H1 (cell line): ENCODE data around the gene ENKD1. TPM values are rescaled to one million over a fixed set of nuclear protein-coding genes. Genes with fewer than 3 reads are reported as not detected.

ENCODE experiments used
- polyA plus RNA-seq, 7 experiments: library from polyadenylated mRNA; depleted of rRNA in 3 of 7; stranded (reverse) in 5 of 7; unstranded in 2 of 7; fragments of >200 nt in 5 of 7; fragments of 200-250 nt in 2 of 7; gene quantifications; 1 replicate in 5 of 7; 2 replicates in 1 of 7; 4 replicates in 1 of 7; pipeline versions ENCODE4 v1.2.1 to v1.2.3, GENCODE V29; 2011 to 2013; ENCODE audit warnings: missing spikeins in 2 of 7, mixed read lengths in 2 of 7
- total RNA-seq: library from RNA; stranded (reverse); fragmentation: NEBNext Ultra II Directional; extraction: Animal tissue kit (Norgen Biotek cat#: 25700); gene quantifications from 2 replicates; pipeline ENCODE4 v1.2.1, GENCODE V29; 2021

ENKD1 gene
- total and polyA plus RNA-seq, 2 of the 8 experiments (the other 6 are each of a cell fraction or from before 2014, with no cell fraction given), result 12.9 to 16.1 TPM

Other genes starting within 250 kb of the ENKD1 start
- 25.9 and 28.7 TPM in 2 replicates for gene HSD11B2, start 235.6 kb downstream of the ENKD1 start, total RNA-seq
- 32.9 and 41.9 TPM in 2 replicates for gene HSD11B2, start 235.6 kb downstream of the ENKD1 start, polyA plus RNA-seq (2011; rRNA removed)
- gene ATP6V0D1, start 185.6 kb downstream of the ENKD1 start, total RNA-seq, result 47.3 and 54.1 TPM in 2 replicates
- 129 and 134 TPM in 2 replicates for gene ATP6V0D1, start 185.6 kb downstream of the ENKD1 start, polyA plus RNA-seq (2011; rRNA removed)
- gene AGRP, start 183.2 kb downstream of the ENKD1 start, total RNA-seq, result not detected in 2 replicates
- gene AGRP, start 183.2 kb downstream of the ENKD1 start, polyA plus RNA-seq (2011; rRNA removed), result not detected in 2 replicates
- 8.0 and 10.1 TPM in 2 replicates for gene RIPOR1, start 137.9 kb downstream of the ENKD1 start, total RNA-seq
- 2.7 and 4.4 TPM in 2 replicates for gene RIPOR1, start 137.9 kb downstream of the ENKD1 start, polyA plus RNA-seq (2011; rRNA removed)
- 66.0 and 67.5 TPM in 2 replicates for gene CTCF, start 104.2 kb downstream of the ENKD1 start, total RNA-seq
- gene CTCF, start 104.2 kb downstream of the ENKD1 start, polyA plus RNA-seq (2011; rRNA removed), result 24.2 and 32.4 TPM in 2 replicates
- 34.5 and 36.7 TPM in 2 replicates for gene CARMIL2, start 21.6 kb downstream of the ENKD1 start, total RNA-seq
- 15.7 and 29.8 TPM in 2 replicates for gene CARMIL2, start 21.6 kb downstream of the ENKD1 start, polyA plus RNA-seq (2011; rRNA removed)
- 34.8 and 35.8 TPM in 2 replicates for gene ACD, start 6.5 kb downstream of the ENKD1 start, total RNA-seq
- 58.0 and 81.7 TPM in 2 replicates for gene ACD, start 6.5 kb downstream of the ENKD1 start, polyA plus RNA-seq (2011; rRNA removed)
- 14.4 and 15.1 TPM in 2 replicates for gene PARD6A, start 5.8 kb downstream of the ENKD1 start, total RNA-seq
- 21.8 and 28.6 TPM in 2 replicates for gene PARD6A, start 5.8 kb downstream of the ENKD1 start, polyA plus RNA-seq (2011; rRNA removed)
- 2.0 and 2.3 TPM in 2 replicates for gene C16orf86, start 64 bp upstream of the ENKD1 start, total RNA-seq
- 1.4 and 2.4 TPM in 2 replicates for gene C16orf86, start 64 bp upstream of the ENKD1 start, polyA plus RNA-seq (2011; rRNA removed)
- gene GFOD2, start 52.6 kb upstream of the ENKD1 start, total RNA-seq, result 33.2 and 35.4 TPM in 2 replicates
- gene GFOD2, start 52.6 kb upstream of the ENKD1 start, polyA plus RNA-seq (2011; rRNA removed), result 21.4 and 24.5 TPM in 2 replicates
- gene RANBP10, start 139.8 kb upstream of the ENKD1 start, total RNA-seq, result 13.8 and 16.8 TPM in 2 replicates
- gene RANBP10, start 139.8 kb upstream of the ENKD1 start, polyA plus RNA-seq (2011; rRNA removed), result 14.2 and 16.3 TPM in 2 replicates
- gene TSNAXIP1, start 140.1 kb upstream of the ENKD1 start, total RNA-seq, result 0.37 and 1.3 TPM in 2 replicates
- 0.39 and 0.94 TPM in 2 replicates for gene TSNAXIP1, start 140.1 kb upstream of the ENKD1 start, polyA plus RNA-seq (2011; rRNA removed)
- 54.8 and 56.4 TPM in 2 replicates for gene THAP11, start 175.6 kb upstream of the ENKD1 start, total RNA-seq
- 50.8 and 61.7 TPM in 2 replicates for gene THAP11, start 175.6 kb upstream of the ENKD1 start, polyA plus RNA-seq (2011; rRNA removed)
- gene NUTF2, start 180.2 kb upstream of the ENKD1 start, total RNA-seq, result 219 and 229 TPM in 2 replicates
- gene NUTF2, start 180.2 kb upstream of the ENKD1 start, polyA plus RNA-seq (2011; rRNA removed), result 377 and 382 TPM in 2 replicates
- 42.2 and 42.4 TPM in 2 replicates for gene CENPT, start 180.9 kb upstream of the ENKD1 start, total RNA-seq
- 53.4 and 82.7 TPM in 2 replicates for gene CENPT, start 180.9 kb upstream of the ENKD1 start, polyA plus RNA-seq (2011; rRNA removed)
- gene EDC4, start 206.3 kb upstream of the ENKD1 start, total RNA-seq, result 72.7 and 73.4 TPM in 2 replicates
- gene EDC4, start 206.3 kb upstream of the ENKD1 start, polyA plus RNA-seq (2011; rRNA removed), result 58.5 and 84.4 TPM in 2 replicates
- gene NRN1L, start 218.1 kb upstream of the ENKD1 start, total RNA-seq, result 4.1 and 4.9 TPM in 2 replicates
- gene NRN1L, start 218.1 kb upstream of the ENKD1 start, polyA plus RNA-seq (2011; rRNA removed), result 35.2 and 49.3 TPM in 2 replicates
- 24.8 and 25.4 TPM in 2 replicates for gene PSKH1, start 226.5 kb upstream of the ENKD1 start, total RNA-seq
- gene PSKH1, start 226.5 kb upstream of the ENKD1 start, polyA plus RNA-seq (2011; rRNA removed), result 51.0 and 55.8 TPM in 2 replicates